T-helper 1 cell treated with Interleukin-12 subunit alpha and Interleukin-12 subunit beta and Interleukin-4 antibody, amounts not matched to agents 30 ng/mL and 1 ng/mL, for 36 hours (primary cell): ENCODE measurements around the gene SMIM12. TPM values are rescaled to one million over a fixed set of nuclear protein-coding genes. Genes with fewer than 3 reads are reported as not detected.

Source experiments
- intact Hi-C: fragments of 100-400 bp; cut with micrococcal nuclease; formaldehyde crosslinking; loops from one replicate; pipeline ENCODE4 v1.15.1; 2024
- total RNA-seq: library from RNA; stranded (reverse); gene quantifications from 2 replicates; pipeline ENCODE4 v1.2.3, GENCODE V29; 2022

The SMIM12 gene
- total RNA-seq, 1 donor from 2014 or later, result 55.5 TPM

GRCh38 chr1:34806396-34806795 is 53.2 kb downstream of the SMIM12 start:
- intact Hi-C loops, result no loop called here

GRCh38 chr1:34803770-34804169 is 55.8 kb downstream of the SMIM12 start:
- intact Hi-C loops, result no loop called here

Other genes with a start within 250 kb of the SMIM12 start
- gene GJB5, start 104.7 kb downstream of the SMIM12 start, total RNA-seq, result not detected in 2 replicates
- not detected in 2 replicates for gene GJB4, start 100.0 kb downstream of the SMIM12 start, total RNA-seq
- not detected in 2 replicates for gene GJB3, start 78.5 kb downstream of the SMIM12 start, total RNA-seq
- gene GJA4, start 66.8 kb downstream of the SMIM12 start, total RNA-seq, result 0.25 and 0.46 TPM in 2 replicates
- gene DLGAP3, start 69.9 kb upstream of the SMIM12 start, total RNA-seq, result 0.74 and 1.3 TPM in 2 replicates
- gene TMEM35B, start 125.6 kb upstream of the SMIM12 start, total RNA-seq, result 34.5 and 35.1 TPM in 2 replicates
- gene ZMYM6, start 172.2 kb upstream of the SMIM12 start, total RNA-seq, result 28.0 and 33.0 TPM in 2 replicates
- gene ZMYM1, start 219.6 kb upstream of the SMIM12 start, total RNA-seq, result 11.9 and 12.9 TPM in 2 replicates